WTC11 (cell line): Measurements from ENCODE around the gene MR1. TPM values are rescaled to one million over a fixed set of nuclear protein-coding genes. Genes with fewer than 3 reads are reported as not detected.

ENCODE experiments used
- ATAC-seq: fragments of 200-7000 bp; cut with Tn5 transposase; 2 replicates; pipeline ENCODE4 v1.10.0; 2021; ENCODE audit warnings: mild to moderate bottlenecking, moderate library complexity
- CTCF ChIA-PET: fragments of 300-600 bp; sonication (Branson Sonifier 250); formaldehyde crosslinking; loops from one replicate; lab custom pipeline; 2021; ENCODE audit warnings: antibody characterized with exemption; lab: Charles Lee
- POLR2A ChIA-PET: fragments of 350-600 bp; sonication (Branson Sonifier 250); formaldehyde crosslinking; loops from one replicate; lab custom pipeline; 2021; ENCODE audit warnings: antibody characterized with exemption; lab: Charles Lee
- DNase-seq: peaks from one replicate; pipeline ENCODE4 v3.0.0; 2021; ENCODE audit warnings: low spot score
- H3K27ac Mint-ChIP-seq: 2 replicates; pipeline ENCODE4 v1.8.0; 2021; ENCODE audit warnings: mixed read lengths
- H3K27me3 Mint-ChIP-seq: 2 replicates; pipeline ENCODE4 v1.8.0; 2021; ENCODE audit warnings: low read depth, mild to moderate bottlenecking, moderate library complexity, mixed read lengths
- H3K36me3 Mint-ChIP-seq: 2 replicates; pipeline ENCODE4 v1.8.0; 2021; ENCODE audit warnings: mixed read lengths
- H3K4me1 Mint-ChIP-seq: 2 replicates; pipeline ENCODE4 v1.8.0; 2022; ENCODE audit warnings: mixed read lengths
- H3K4me3 Mint-ChIP-seq: 2 replicates; pipeline ENCODE4 v1.8.0; 2021; ENCODE audit warnings: mild to moderate bottlenecking, moderate library complexity, mixed read lengths
- H3K9me3 Mint-ChIP-seq: 2 replicates; pipeline ENCODE4 v1.8.0; 2021; ENCODE audit warnings: mixed read lengths
- CTCF ChIP-seq: fragments of 200-600 bp; IDR thresholded peaks from 2 replicates; pipeline ENCODE4 v1.8.0; 2022; ENCODE audit warnings: antibody characterized with exemption
- E2F1 ChIP-seq: sonication (generic); formaldehyde crosslinking; IDR thresholded peaks from 2 replicates; pipeline ENCODE4 v1.8.0; 2022; ENCODE audit warnings: mild to moderate bottlenecking, missing genetic modification reagents
- ELF4 ChIP-seq: sonication (generic); formaldehyde crosslinking; IDR thresholded peaks from 2 replicates; pipeline ENCODE4 v1.8.1; 2022; ENCODE audit warnings: low read depth, mild to moderate bottlenecking, moderate library complexity, missing genetic modification reagents
- EMX1 ChIP-seq: fragments of 250-450 bp; sonication (Bioruptor Pico); IDR thresholded peaks from 2 replicates; pipeline ENCODE4 v1.8.0; 2021; ENCODE audit warnings: mild to moderate bottlenecking
- ESRRA ChIP-seq: sonication (generic); formaldehyde crosslinking; IDR thresholded peaks from 2 replicates; pipeline ENCODE4 v1.8.1; 2022; ENCODE audit warnings: mild to moderate bottlenecking, missing genetic modification reagents, borderline replicate concordance
- GRHL2 ChIP-seq: fragments of 250-450 bp; sonication (Bioruptor Pico); IDR thresholded peaks from 2 replicates; pipeline ENCODE4 v1.8.0; 2022; ENCODE audit warnings: mild to moderate bottlenecking, moderate library complexity; ENCODE audit not compliant: insufficient replicate concordance, severe bottlenecking
- JUN ChIP-seq: sonication (generic); formaldehyde crosslinking; IDR thresholded peaks from 2 replicates; pipeline ENCODE4 v1.8.0; 2023; ENCODE audit warnings: mild to moderate bottlenecking, missing genetic modification reagents
- KAT7 ChIP-seq: sonication (generic); formaldehyde crosslinking; IDR thresholded peaks from 2 replicates; pipeline ENCODE4 v1.8.1; 2023; ENCODE audit warnings: missing genetic modification reagents, mild to moderate bottlenecking, borderline replicate concordance
- MAX ChIP-seq: sonication (generic); formaldehyde crosslinking; IDR thresholded peaks from 2 replicates; pipeline ENCODE4 v1.8.0; 2022; ENCODE audit warnings: mild to moderate bottlenecking, missing genetic modification reagents
- MYBL2 ChIP-seq: sonication (generic); formaldehyde crosslinking; IDR thresholded peaks from 2 replicates; pipeline ENCODE4 v1.8.1; 2023; ENCODE audit warnings: mild to moderate bottlenecking, moderate library complexity, missing genetic modification reagents
- PRDM15 ChIP-seq: sonication (generic); formaldehyde crosslinking; IDR thresholded peaks from 2 replicates; pipeline ENCODE4 v1.8.0; 2022; ENCODE audit warnings: missing genetic modification reagents
- RELA ChIP-seq: sonication (generic); formaldehyde crosslinking; IDR thresholded peaks from 2 replicates; pipeline ENCODE4 v1.8.1; 2022; ENCODE audit warnings: missing genetic modification reagents, mild to moderate bottlenecking, borderline replicate concordance
- SOX15 ChIP-seq: fragments of 250-450 bp; sonication (Bioruptor Pico); IDR thresholded peaks from 2 replicates; pipeline ENCODE4 v1.9.0; 2021; ENCODE audit warnings: mild to moderate bottlenecking
- ZBTB21 ChIP-seq: sonication (generic); formaldehyde crosslinking; IDR thresholded peaks from 2 replicates; pipeline ENCODE4 v1.8.1; 2023; ENCODE audit warnings: mild to moderate bottlenecking, missing genetic modification reagents, borderline replicate concordance
- ZNF121 ChIP-seq: sonication (generic); formaldehyde crosslinking; IDR thresholded peaks from 2 replicates; pipeline ENCODE4 v1.8.0; 2023; ENCODE audit warnings: missing genetic modification reagents
- ZNF512 ChIP-seq: sonication (generic); formaldehyde crosslinking; IDR thresholded peaks from 2 replicates; pipeline ENCODE4 v1.8.1; 2022; ENCODE audit warnings: missing genetic modification reagents, borderline replicate concordance
- ZNF532 ChIP-seq: fragments of 250-450 bp; sonication (Bioruptor Pico); IDR thresholded peaks from 2 replicates; pipeline ENCODE4 v1.9.0; 2021; ENCODE audit warnings: mild to moderate bottlenecking, borderline replicate concordance
- ZSCAN18 ChIP-seq: fragments of 250-450 bp; sonication (Bioruptor Pico); IDR thresholded peaks from 2 replicates; pipeline ENCODE4 v2.1.2; 2022; ENCODE audit warnings: mild to moderate bottlenecking, moderate library complexity
- total RNA-seq: library from RNA; stranded (reverse); gene quantifications from 3 replicates; pipeline ENCODE4 v1.2.3, GENCODE V29; 2021

MR1 gene
- total RNA-seq, 1 experiment from 2014 or later: 0.28 TPM

GRCh38 chr1:181086091-181086490, 52.3 kb downstream of the MR1 start:
- H3K4me1 Mint-ChIP-seq: peaks cover 25% of the 10 kb centered on the region
- ATAC-seq (no peak), DNase-seq (no peak)
- H3K27me3 Mint-ChIP-seq: peaks cover 30% of the 10 kb centered on the region
- ChIA-PET POLR2A (interaction anchor here (0.6 kb wide), 1 partner anchor 28 kb away, joined by 3 read pairs; no protein-coding TSS in a partner anchor), CTCF (interaction anchor here (2.9 kb wide), 1 partner anchor 49 kb away, joined by 9 read pairs; no protein-coding TSS in a partner anchor)
- no peaks in the 10 kb centered on the region for H3K36me3 Mint-ChIP-seq
- no peaks in the 10 kb centered on the region for H3K9me3 Mint-ChIP-seq
- no peak overlapping the region for H3K27ac Mint-ChIP-seq
- H3K4me3 Mint-ChIP-seq: no peak overlapping the region
- TF ChIP-seq ZSCAN18 (CRISPR knock-in tag): no peak
- no peak for TF ChIP-seq MYBL2 (CRISPR knock-in tag)
- TF ChIP-seq ZNF532 (CRISPR knock-in tag): no peak
- TF ChIP-seq GRHL2 (CRISPR knock-in tag): no peak
- TF ChIP-seq MAX (CRISPR knock-in tag): no peak
- no peak for TF ChIP-seq CTCF
- no peak for TF ChIP-seq ELF4
- TF ChIP-seq KAT7 (CRISPR knock-in tag): no peak
- TF ChIP-seq SOX15 (CRISPR knock-in tag): no peak
- no peak for TF ChIP-seq ZNF121
- TF ChIP-seq RELA (CRISPR knock-in tag): no peak
- TF ChIP-seq ESRRA (CRISPR knock-in tag): no peak
- TF ChIP-seq EMX1 (CRISPR knock-in tag): no peak

GRCh38 chr1:181086926-181087325, 53.1 kb downstream of the MR1 start:
- TF ChIP-seq KAT7 (CRISPR knock-in tag) (no peak), PRDM15 (CRISPR knock-in tag) (no peak), ZBTB21 (CRISPR knock-in tag) (no peak), JUN (CRISPR knock-in tag) (no peak), E2F1 (CRISPR knock-in tag) (no peak), ZNF512 (CRISPR knock-in tag) (no peak)

More at GRCh38 chr1:181086926-181087325, 53.1 kb downstream of the MR1 start:
- DNase-seq: no peak
- H3K4me3 Mint-ChIP-seq: no peak overlapping the region; the same call in 1 of the 2 replicates
- peaks cover 35% of the 10 kb centered on the region for H3K27me3 Mint-ChIP-seq
- H3K36me3 Mint-ChIP-seq: 0 out of 2 replicates have a peak, but pooled peaks cover under 1% of the 10 kb centered on the region
- peaks cover 31% of the 10 kb centered on the region for H3K4me1 Mint-ChIP-seq
- ATAC-seq: no peak
- CTCF ChIA-PET: interaction anchor here (2.9 kb wide), 1 partner anchor 48 kb away, joined by 9 read pairs; no protein-coding TSS in a partner anchor
- no peak overlapping the region for H3K27ac Mint-ChIP-seq
- POLR2A ChIA-PET: no interaction called here
- H3K9me3 Mint-ChIP-seq: no peaks in the 10 kb centered on the region
